Gastrocnemius medialis (tissue), 4 donors: Measurements from ENCODE around the gene VWA7. TPM values are rescaled to one million over a fixed set of nuclear protein-coding genes. Genes with fewer than 3 reads are reported as not detected.

Experiments
- ATAC-seq, 2 donors: fragments of 150-250 bp; one replicate each; pipeline ENCODE4 v1.9.1; 2016
- DNase-seq, 2 donors: peaks; one replicate each; pipeline ENCODE4 v3.0.0-alpha.2; 2019
- H3K27ac ChIP-seq, 4 donors: fragments of 200-600 bp; sonication (generic); 1 replicate in 1 of 4; 2 replicates in 3 of 4; pipeline ENCODE4 v1.5.1; 2016 to 2018; ENCODE audit warnings: mild to moderate bottlenecking in 2 of 4, moderate library complexity in 1 of 4
- H3K27me3 ChIP-seq, 3 donors: fragments of 200-600 bp; sonication (generic) in 2 of 3; 1 replicate in 1 of 3; 2 replicates in 2 of 3; pipeline versions ENCODE4 v1.5.1 to v1.6.0; 2016 to 2019; ENCODE audit warnings: mild to moderate bottlenecking in 1 of 3, moderate library complexity in 1 of 3
- H3K36me3 ChIP-seq, 2 donors: fragments of 200-600 bp; sonication (generic) in 1 of 2; one replicate each; pipeline ENCODE4 v1.5.1; 2017 to 2018
- H3K4me1 ChIP-seq, 2 donors: fragments of 200-600 bp; sonication (generic) in 1 of 2; one replicate each; pipeline ENCODE4 v1.5.1; 2016 to 2017; ENCODE audit warnings: mild to moderate bottlenecking in 2 of 2
- H3K4me3 ChIP-seq, 4 donors: fragments of 200-600 bp; sonication (generic) in 3 of 4; 1 replicate in 1 of 4; 2 replicates in 3 of 4; pipeline ENCODE4 v1.5.1; 2016 to 2019; ENCODE audit warnings: mild to moderate bottlenecking in 2 of 4
- H3K9me3 ChIP-seq, 3 donors: fragments of 200-600 bp; sonication (generic) in 2 of 3; 1 replicate in 1 of 3; 2 replicates in 2 of 3; pipeline ENCODE4 v1.5.1; 2016 to 2019
- POLR2A ChIP-seq, 2 donors: fragments of 450-650 bp; IDR thresholded peaks; one replicate each; pipeline ENCODE4 v1.6.1; 2017; ENCODE audit warnings: antibody characterized with exemption in 2 of 2, mild to moderate bottlenecking in 2 of 2, moderate library complexity in 2 of 2
- in situ Hi-C, 4 donors: fragments of 200-750 bp; cut with MboI; loops; one replicate each; pipeline versions ENCODE4 v1.15.0 to v1.8.0; 2017; ENCODE audit warnings: low sequenced_read_pairs in 4 of 4
- intact Hi-C: fragments of 100-400 bp; cut with DNase I; formaldehyde crosslinking; loops from one replicate; pipeline ENCODE4 v1.15.1; 2023; ENCODE audit warnings: low total_unique reads
- total RNA-seq, 4 donors: library from RNA; depleted of rRNA; stranded (reverse); fragments of >200 nt; gene quantifications; one replicate each; pipeline versions ENCODE4 v1.1.0 to v1.2.3, GENCODE V29; 2016
- TF ChIP-seq, protein P1 (sequence below), 5 experiments: fragments of 450-650 bp in 3 of 5; fragments of 200-600 bp in 2 of 5; sonication (generic) in 2 of 5; IDR thresholded peaks in 4 of 5; conservative IDR thresholded peaks in 1 of 5; 1 replicate in 4 of 5; 2 replicates in 1 of 5; pipeline ENCODE4 v1.5.1; 2016 to 2019; ENCODE audit warnings: antibody characterized with exemption in 5 of 5, mild to moderate bottlenecking in 3 of 5, moderate library complexity in 3 of 5

Gene VWA7
- total RNA-seq, 4 donors from 2014 or later = 2.0 to 7.8 (median 4.7) TPM

DNA sequence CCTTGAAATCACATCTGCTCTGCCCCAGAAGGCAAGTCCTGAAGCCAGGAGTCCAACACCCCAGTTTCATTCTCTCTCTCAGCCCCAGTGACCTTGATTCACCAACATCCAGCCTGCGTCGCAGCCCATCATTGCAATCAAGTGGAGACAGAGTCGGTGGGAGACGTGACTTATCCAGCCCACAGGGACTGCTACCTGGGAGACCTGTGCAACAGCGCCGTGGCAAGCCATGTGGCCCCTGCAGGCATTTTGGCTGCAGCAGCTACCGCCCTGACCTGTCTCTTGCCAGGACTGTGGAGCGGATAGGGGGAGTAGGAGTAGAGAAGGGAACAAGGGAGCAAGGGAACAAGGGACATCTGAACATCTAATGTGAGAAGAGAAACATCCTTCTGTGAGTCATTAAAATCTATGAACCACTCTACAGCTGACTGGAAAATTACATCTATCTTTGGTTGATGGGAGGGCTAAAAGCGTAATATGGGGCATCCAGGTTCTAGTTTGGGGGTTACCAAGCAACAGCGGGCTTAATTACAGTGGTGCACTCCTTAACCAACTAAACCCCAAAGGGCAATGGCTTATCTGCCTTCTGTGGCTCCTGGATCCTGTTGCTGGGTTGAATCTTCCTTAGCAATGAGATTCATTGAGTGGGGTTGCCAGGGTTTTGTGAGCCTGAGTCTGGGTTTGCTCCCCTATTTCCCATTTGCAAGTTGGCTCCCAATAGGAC lies 59.5 kb downstream of the VWA7 start:
- H3K4me3 ChIP-seq = no peak overlapping the region
- in situ Hi-C loops (no loop called here), intact Hi-C loops (no loop called here)
- H3K4me1 ChIP-seq = no peaks in the 10 kb centered on the region
- no peak for TF ChIP-seq POLR2A (IDR thresholded peaks at IDR 0.05)
- TF ChIP-seq, protein P1, sequence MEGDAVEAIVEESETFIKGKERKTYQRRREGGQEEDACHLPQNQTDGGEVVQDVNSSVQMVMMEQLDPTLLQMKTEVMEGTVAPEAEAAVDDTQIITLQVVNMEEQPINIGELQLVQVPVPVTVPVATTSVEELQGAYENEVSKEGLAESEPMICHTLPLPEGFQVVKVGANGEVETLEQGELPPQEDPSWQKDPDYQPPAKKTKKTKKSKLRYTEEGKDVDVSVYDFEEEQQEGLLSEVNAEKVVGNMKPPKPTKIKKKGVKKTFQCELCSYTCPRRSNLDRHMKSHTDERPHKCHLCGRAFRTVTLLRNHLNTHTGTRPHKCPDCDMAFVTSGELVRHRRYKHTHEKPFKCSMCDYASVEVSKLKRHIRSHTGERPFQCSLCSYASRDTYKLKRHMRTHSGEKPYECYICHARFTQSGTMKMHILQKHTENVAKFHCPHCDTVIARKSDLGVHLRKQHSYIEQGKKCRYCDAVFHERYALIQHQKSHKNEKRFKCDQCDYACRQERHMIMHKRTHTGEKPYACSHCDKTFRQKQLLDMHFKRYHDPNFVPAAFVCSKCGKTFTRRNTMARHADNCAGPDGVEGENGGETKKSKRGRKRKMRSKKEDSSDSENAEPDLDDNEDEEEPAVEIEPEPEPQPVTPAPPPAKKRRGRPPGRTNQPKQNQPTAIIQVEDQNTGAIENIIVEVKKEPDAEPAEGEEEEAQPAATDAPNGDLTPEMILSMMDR (IDR thresholded peaks at IDR 0.05 in 4 of 5, conservative IDR thresholded peaks at IDR 0.05 in 1 of 5) = no peak
- H3K27ac ChIP-seq = no peak overlapping the region
- DNase-seq (no peak), ATAC-seq (no peak)
- H3K36me3 ChIP-seq = no peaks in the 10 kb centered on the region
- no peaks in the 10 kb centered on the region for H3K27me3 ChIP-seq
- H3K9me3 ChIP-seq = no peaks in the 10 kb centered on the region

Other genes with a start within 250 kb of the VWA7 start
- gene MCCD1, start 248.4 kb downstream of the VWA7 start, total RNA-seq = not detected
- gene DDX39B, start 235.3 kb downstream of the VWA7 start, total RNA-seq = 100 to 1,000 TPM; 107 to 198 (median 144) TPM
- gene ATP6V1G2, start 230.7 kb downstream of the VWA7 start, total RNA-seq = 1 to 10 TPM in 2 of 4 donors, under 1 TPM in 2; 0.46 to 1.8 (median 1.1) TPM
- gene NFKBIL1, start 229.7 kb downstream of the VWA7 start, total RNA-seq = 10 to 100 TPM; 17.6 to 21.7 (median 20.3) TPM
- not detected for gene LTA, start 205.0 kb downstream of the VWA7 start, total RNA-seq
- under 1 TPM in 2 of 4 donors, not detected in 2; 0.23 to 0.87 TPM for gene TNF, start 201.8 kb downstream of the VWA7 start, total RNA-seq
- not detected for gene LTB, start 194.9 kb downstream of the VWA7 start, total RNA-seq
- 10 to 100 TPM in 1 of 4 donors, 1 to 10 TPM in 2, not detected in 1; 1.6 to 22.3 (median 4.1) TPM for gene LST1, start 191.1 kb downstream of the VWA7 start, total RNA-seq
- not detected for gene NCR3, start 184.3 kb downstream of the VWA7 start, total RNA-seq
- gene AIF1, start 162.1 kb downstream of the VWA7 start, total RNA-seq = 10 to 100 TPM in 1 of 4 donors, 1 to 10 TPM in 3; 4.3 to 11.0 (median 4.8) TPM
- gene PRRC2A, start 156.6 kb downstream of the VWA7 start, total RNA-seq = 10 to 100 TPM; 38.9 to 67.7 (median 52.0) TPM
- 100 to 1,000 TPM; 305 to 509 (median 459) TPM for gene BAG6, start 124.7 kb downstream of the VWA7 start, total RNA-seq
- 1 to 10 TPM; 1.8 to 7.9 (median 2.4) TPM for gene APOM, start 121.4 kb downstream of the VWA7 start, total RNA-seq
- gene C6orf47, start 116.5 kb downstream of the VWA7 start, total RNA-seq = 10 to 100 TPM; 22.2 to 34.9 (median 26.8) TPM
- 10 to 100 TPM; 17.3 to 29.8 (median 24.5) TPM for gene GPANK1, start 112.3 kb downstream of the VWA7 start, total RNA-seq
- gene CSNK2B, start 111.2 kb downstream of the VWA7 start, total RNA-seq = 100 to 1,000 TPM; 185 to 251 (median 226) TPM
- gene LY6G5B, start 107.4 kb downstream of the VWA7 start, total RNA-seq = 1 to 10 TPM in 1 of 4 donors, under 1 TPM in 2, not detected in 1; 0.19 to 2.7 (median 0.60) TPM
- 1 to 10 TPM in 2 of 4 donors, not detected in 2; 1.3 to 3.2 TPM for gene LY6G5C, start 96.3 kb downstream of the VWA7 start, total RNA-seq
- gene ABHD16A, start 74.0 kb downstream of the VWA7 start, total RNA-seq = 10 to 100 TPM; 39.2 to 82.9 (median 57.5) TPM
- gene LY6G6F, start 70.5 kb downstream of the VWA7 start, total RNA-seq = not detected
- gene LY6G6D, start 62.0 kb downstream of the VWA7 start, total RNA-seq = not detected
- not detected for gene LY6G6C, start 55.6 kb downstream of the VWA7 start, total RNA-seq
- gene MPIG6B, start 54.0 kb downstream of the VWA7 start, total RNA-seq = not detected
- gene DDAH2, start 48.0 kb downstream of the VWA7 start, total RNA-seq = 10 to 100 TPM; 10.6 to 24.2 (median 15.4) TPM
- gene CLIC1, start 40.8 kb downstream of the VWA7 start, total RNA-seq = 10 to 100 TPM; 20.9 to 41.3 (median 26.3) TPM
- 1 to 10 TPM in 3 of 4 donors, under 1 TPM in 1; 0.35 to 7.8 (median 1.6) TPM for gene MSH5, start 37.3 kb downstream of the VWA7 start, total RNA-seq
- gene SAPCD1, start 14.7 kb downstream of the VWA7 start, total RNA-seq = not detected
- 100 to 1,000 TPM in 1 of 4 donors, 10 to 100 TPM in 3; 39.2 to 102 (median 67.4) TPM for gene VARS1, start 18.4 kb upstream of the VWA7 start, total RNA-seq
- 10 to 100 TPM; 25.1 to 43.7 (median 32.9) TPM for gene LSM2, start 29.6 kb upstream of the VWA7 start, total RNA-seq
- 1 to 10 TPM; 1.1 to 7.1 (median 3.5) TPM for gene HSPA1L, start 38.0 kb upstream of the VWA7 start, total RNA-seq
- gene HSPA1A, start 38.2 kb upstream of the VWA7 start, total RNA-seq = 100 to 1,000 TPM in 2 of 4 donors, 10 to 100 TPM in 2; 85.8 to 205 (median 111) TPM
- 100 to 1,000 TPM in 2 of 4 donors, 10 to 100 TPM in 2; 71.5 to 178 (median 112) TPM for gene HSPA1B, start 50.4 kb upstream of the VWA7 start, total RNA-seq
- gene NEU1, start 85.5 kb upstream of the VWA7 start, total RNA-seq = 10 to 100 TPM; 20.8 to 42.7 (median 38.1) TPM
- 1 to 10 TPM in 1 of 4 donors, not detected in 3; 1.6 TPM for gene SLC44A4, start 101.7 kb upstream of the VWA7 start, total RNA-seq
- gene EHMT2, start 120.4 kb upstream of the VWA7 start, total RNA-seq = 10 to 100 TPM in 3 of 4 donors, 1 to 10 TPM in 1; 8.4 to 17.5 (median 13.0) TPM
- gene ZBTB12, start 124.8 kb upstream of the VWA7 start, total RNA-seq = under 1 TPM in 1 of 4 donors, not detected in 3; 0.26 TPM
- 1 to 10 TPM; 2.7 to 4.9 (median 3.6) TPM for gene C2, start 150.4 kb upstream of the VWA7 start, total RNA-seq
- 10 to 100 TPM in 1 of 4 donors, 1 to 10 TPM in 3; 1.0 to 13.8 (median 6.1) TPM for gene CFB, start 168.8 kb upstream of the VWA7 start, total RNA-seq
- gene NELFE, start 181.6 kb upstream of the VWA7 start, total RNA-seq = 10 to 100 TPM; 58.1 to 88.6 (median 78.7) TPM
- 10 to 100 TPM; 21.2 to 51.9 (median 22.7) TPM for gene SKIC2, start 181.8 kb upstream of the VWA7 start, total RNA-seq
- 10 to 100 TPM in 1 of 4 donors, 1 to 10 TPM in 3; 5.8 to 11.5 (median 8.5) TPM for gene DXO, start 194.8 kb upstream of the VWA7 start, total RNA-seq
- gene C4A, start 204.7 kb upstream of the VWA7 start, total RNA-seq = 1 to 10 TPM; 4.3 to 7.8 (median 6.2) TPM
- gene C4B, start 237.5 kb upstream of the VWA7 start, total RNA-seq = 1 to 10 TPM; 2.6 to 8.6 (median 6.9) TPM